ENCODE measurements around the gene RARRES2.

DNA sequence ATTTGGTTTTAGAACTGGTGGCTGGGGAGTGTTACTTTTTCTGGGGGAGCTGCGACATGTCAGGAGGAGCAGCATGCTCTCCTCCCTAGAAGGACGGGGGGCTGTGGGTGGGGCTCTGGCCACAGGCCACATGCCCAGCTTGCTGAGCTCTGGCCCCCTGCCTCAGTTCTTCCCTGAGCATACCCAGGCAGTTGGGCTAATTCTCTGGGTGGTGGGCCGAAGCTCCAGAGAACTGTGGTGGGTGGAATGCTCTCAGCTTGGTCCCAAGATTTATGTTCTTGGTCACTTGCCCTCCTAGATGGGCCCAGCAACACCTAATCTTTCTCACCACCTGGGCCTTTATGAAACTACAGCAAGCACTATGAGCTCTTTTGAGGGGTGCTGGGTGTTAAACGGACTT, 32.6 kb upstream of the RARRES2 start:
- TF ChIP-seq, protein P1, sequence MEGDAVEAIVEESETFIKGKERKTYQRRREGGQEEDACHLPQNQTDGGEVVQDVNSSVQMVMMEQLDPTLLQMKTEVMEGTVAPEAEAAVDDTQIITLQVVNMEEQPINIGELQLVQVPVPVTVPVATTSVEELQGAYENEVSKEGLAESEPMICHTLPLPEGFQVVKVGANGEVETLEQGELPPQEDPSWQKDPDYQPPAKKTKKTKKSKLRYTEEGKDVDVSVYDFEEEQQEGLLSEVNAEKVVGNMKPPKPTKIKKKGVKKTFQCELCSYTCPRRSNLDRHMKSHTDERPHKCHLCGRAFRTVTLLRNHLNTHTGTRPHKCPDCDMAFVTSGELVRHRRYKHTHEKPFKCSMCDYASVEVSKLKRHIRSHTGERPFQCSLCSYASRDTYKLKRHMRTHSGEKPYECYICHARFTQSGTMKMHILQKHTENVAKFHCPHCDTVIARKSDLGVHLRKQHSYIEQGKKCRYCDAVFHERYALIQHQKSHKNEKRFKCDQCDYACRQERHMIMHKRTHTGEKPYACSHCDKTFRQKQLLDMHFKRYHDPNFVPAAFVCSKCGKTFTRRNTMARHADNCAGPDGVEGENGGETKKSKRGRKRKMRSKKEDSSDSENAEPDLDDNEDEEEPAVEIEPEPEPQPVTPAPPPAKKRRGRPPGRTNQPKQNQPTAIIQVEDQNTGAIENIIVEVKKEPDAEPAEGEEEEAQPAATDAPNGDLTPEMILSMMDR (IDR thresholded peaks at IDR 0.05) = no peak
- no peak for TF ChIP-seq POLR2A (IDR thresholded peaks at IDR 0.05)

All from Peyer's patch (tissue), 4 donors.